SH-SY5Y (cell line): ENCODE results near the gene CCNK.

Source experiments
- GATA2 ChIP-seq: IDR thresholded peaks from 2 replicates; pipeline ENCODE4 v1.6.1; 2011; ENCODE audit warnings: mild to moderate bottlenecking, low read depth, low read length
- GATA3 ChIP-seq: IDR thresholded peaks from 2 replicates; pipeline ENCODE4 v1.6.1; 2011; ENCODE audit warnings: low read depth, mild to moderate bottlenecking, low read length, moderate library complexity

CCNK gene

GRCh38 chr14:99538733-99539132 is 57.5 kb downstream of the CCNK start:
- TF ChIP-seq GATA3 (no peak), GATA2 (no peak)

DNA sequence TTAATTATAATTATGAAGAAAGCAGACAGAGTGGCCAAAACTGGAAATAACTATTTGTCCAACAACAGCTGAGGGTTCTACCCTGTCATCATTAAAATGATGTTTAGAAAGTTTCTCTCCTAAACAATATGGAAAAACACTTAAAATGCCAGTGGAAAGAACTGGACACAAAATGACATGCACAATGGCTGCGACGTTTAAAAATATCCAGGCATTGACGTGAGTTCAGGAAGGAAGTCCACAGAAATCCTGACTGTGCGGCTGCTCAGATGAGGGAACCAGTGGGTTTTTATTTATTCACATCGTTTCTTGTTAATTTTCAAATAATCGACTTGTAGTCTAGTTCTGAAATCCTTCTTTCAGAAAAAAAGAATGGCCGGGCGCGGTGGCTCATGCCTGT is 58.3 kb downstream of the CCNK start:
- no peak for TF ChIP-seq GATA3
- no peak for TF ChIP-seq GATA2

DNA sequence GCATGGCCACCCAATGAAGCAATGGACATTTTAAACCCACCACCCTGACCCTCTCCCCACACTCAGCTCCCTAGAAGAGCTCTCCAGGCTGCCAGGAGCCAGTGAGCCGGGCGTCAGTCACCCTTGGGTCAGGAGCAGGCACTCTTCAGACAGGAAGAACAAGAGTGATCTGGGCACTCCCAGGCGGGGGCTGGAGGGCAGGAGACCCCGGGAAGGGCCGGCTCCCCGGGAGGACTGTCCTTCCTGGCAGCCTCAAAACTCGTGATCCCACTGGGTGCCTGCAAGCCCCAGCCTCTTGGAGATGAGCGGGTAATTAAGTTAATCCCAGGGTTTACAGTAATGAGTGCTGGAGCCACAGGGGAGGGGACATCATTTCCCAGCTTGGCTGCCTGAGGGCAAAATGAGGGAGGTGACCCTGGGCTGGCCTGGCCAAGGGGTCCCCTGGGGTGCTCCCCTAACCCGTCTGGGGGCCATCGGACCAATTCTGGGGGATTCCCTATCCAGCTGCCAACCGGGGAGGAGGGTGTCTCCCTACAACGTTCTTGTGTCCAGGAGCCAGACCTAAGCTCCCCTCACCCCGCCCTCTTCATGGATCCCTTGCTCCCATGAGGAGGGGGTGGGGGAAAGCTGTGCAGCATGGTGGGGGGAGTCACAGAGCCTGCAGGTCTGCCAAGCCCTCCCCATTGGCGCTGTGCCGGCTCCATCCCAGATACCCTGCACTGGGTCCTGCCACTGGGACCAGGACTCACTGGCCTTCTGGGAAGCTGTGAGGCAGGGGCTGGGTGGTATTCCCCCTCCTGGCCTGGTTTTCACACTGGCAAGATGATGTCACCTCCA is 59.2 kb downstream of the CCNK start:
- TF ChIP-seq GATA3 (no peak), GATA2 (no peak)

GRCh38 chr14:99541211-99541610 is 60.0 kb downstream of the CCNK start:
- TF ChIP-seq GATA2 (no peak), GATA3 (no peak)

DNA sequence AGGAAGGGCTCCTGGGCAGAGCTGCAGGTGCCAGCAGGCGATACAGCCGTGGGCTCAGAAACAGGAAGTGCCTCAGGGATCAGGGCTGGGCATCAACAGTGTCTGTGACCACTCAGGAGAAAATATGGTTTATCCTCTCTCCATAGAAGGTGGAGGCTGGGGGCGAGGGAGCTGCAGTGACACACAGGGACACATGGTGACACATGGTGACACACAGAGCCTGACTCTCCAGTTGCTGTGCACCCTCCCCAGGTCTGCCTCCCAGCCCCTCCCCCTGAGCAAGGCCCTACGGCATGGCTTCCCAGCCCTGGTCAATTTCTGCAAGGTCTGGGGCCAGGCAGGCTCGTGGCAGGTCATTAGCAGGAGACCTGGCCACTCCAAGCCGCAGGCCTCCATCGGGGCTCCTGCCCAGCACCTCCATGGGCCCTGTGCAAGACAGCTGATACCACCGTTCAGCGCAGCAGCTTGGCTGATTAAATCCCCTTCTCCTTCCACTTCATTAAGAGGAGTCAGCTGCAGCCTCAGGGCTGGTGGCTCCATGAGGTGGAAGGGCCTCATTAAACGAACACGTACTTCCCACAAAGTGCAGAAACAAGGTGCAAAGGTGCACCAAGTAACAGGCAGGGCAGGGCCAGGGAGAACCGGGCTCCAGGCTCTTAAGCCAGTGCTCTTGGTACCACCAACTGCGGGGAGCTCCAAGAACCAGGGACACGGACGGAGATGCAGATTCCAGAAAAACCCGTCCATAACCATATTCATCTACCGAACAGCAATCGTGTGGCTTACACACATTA is 60.7 kb downstream of the CCNK start:
- no peak for TF ChIP-seq GATA2
- TF ChIP-seq GATA3: no peak

DNA sequence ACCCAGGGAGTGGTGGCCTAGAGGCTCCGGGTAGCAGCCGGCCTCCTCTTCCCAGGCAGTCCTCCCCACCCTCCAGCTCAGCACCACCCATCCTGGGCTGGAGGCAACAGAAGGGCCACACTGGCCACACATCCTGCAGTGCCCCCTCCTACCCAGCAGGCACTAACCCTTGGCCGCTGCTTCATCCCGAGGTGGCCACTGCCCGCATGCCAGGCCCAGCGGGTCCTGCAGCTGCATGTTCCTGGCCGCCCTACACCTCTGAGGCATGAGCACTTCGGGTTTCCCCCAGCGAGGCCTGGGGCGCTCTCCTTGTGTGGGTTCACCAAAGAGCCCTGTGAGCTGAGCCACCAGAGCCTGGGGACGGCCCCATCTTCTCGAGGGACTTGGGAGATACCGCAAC is 61.4 kb downstream of the CCNK start:
- TF ChIP-seq GATA3 (no peak), GATA2 (no peak)

DNA sequence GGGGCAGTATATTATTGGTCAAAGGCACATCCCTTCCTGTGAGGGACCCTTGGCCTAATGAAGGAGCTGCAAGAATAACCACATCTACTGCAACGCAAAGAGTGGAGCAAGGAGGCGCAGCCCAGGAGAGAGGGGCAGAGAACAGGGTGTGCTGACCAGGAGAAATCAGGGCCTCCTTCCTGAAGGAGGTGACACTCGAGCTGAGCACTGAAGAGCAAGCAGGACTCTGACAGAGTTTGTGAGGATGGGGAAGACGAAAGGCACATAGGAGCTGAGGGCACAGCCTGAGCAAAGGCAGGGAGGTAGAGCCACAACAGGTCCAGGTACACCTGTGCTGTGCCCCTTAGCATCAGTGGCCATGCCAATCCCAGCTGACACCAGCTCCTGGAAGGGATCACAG is 62.2 kb downstream of the CCNK start:
- no peak for TF ChIP-seq GATA3
- no peak for TF ChIP-seq GATA2

DNA sequence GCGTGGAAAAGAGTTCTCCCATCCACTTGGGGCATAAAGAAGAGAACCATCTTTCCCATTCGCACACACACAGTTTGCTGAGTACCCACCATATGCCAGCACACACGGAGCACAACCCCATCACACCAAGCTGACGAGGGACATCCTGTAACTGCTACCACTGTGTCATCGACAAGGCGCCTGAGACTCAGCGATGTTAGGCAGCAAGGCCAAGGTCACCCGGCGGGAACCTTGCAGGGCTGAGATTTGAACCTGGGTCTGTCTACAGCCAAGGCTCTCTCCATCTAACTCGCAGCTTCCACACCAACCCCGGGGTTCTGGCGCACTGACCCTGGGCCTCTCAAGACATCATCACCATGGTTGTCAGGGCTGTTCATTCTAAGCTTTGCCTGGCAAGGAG is 62.8 kb downstream of the CCNK start:
- TF ChIP-seq GATA2 (no peak), GATA3 (no peak)

DNA sequence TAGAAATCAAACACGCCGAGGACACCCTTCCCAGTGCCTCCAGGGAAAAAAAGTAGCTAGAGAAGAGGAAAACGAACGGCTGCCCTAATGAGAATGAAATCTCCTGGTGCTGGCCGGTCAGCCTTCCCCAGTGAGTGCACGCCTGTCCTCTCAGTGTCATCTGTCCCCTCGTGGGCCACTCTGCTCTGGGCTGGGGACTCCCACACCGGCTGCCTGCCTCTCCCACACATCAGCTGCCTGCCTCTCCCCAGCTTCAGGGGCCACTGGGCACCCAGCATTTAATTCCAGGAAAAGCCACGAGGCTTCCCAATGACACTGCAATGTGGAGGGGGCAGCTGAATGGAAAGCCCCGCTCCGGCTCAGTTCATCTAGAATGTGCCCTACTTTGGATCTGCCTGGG is 63.8 kb downstream of the CCNK start:
- no peak for TF ChIP-seq GATA2
- TF ChIP-seq GATA3: no peak

DNA sequence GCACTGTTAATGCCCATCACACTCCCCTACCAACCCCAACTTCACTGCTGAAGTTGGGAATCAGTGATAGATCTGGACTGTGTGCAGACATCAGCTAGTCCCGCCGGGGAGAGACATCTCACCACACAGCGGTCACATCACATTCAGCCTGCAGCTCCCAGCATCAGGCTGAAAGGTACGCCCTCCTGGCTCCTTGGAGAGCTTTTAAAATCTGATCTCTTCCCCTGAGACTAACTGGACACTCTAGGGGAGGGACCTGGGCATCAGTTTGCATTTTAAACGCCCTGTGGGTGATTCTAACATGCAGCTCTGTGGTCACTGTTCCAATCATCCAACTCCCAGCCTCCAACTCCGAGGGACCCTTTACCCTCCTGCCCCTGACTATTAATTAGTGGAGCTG is 64.4 kb downstream of the CCNK start:
- no peak for TF ChIP-seq GATA2
- no peak for TF ChIP-seq GATA3

GRCh38 chr14:99546234-99546879 is 65.1 kb downstream of the CCNK start:
- TF ChIP-seq GATA2 (0 out of 2 replicates have a peak, but pooled peaks have one; percentile 14), GATA3 (no peak)

DNA sequence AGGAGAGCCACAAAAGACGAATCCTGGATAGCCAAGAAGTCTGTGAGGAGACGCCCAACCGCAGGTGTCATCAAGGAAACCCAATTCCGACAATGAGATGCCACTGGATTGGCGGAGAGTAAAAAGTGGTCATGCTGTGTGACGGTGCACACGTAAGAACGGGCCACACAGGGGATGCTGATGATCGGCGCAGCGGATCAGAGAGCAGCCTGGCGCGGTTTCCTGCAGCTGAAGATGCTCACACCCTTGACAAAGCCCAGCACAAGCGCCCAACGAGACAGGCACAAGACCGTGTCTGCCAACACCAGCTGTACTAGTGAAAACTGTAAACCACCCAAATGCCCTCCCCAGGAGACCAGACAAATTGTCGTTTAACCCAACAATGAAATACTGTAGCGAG is 67.0 kb downstream of the CCNK start:
- no peak for TF ChIP-seq GATA2
- no peak for TF ChIP-seq GATA3

DNA sequence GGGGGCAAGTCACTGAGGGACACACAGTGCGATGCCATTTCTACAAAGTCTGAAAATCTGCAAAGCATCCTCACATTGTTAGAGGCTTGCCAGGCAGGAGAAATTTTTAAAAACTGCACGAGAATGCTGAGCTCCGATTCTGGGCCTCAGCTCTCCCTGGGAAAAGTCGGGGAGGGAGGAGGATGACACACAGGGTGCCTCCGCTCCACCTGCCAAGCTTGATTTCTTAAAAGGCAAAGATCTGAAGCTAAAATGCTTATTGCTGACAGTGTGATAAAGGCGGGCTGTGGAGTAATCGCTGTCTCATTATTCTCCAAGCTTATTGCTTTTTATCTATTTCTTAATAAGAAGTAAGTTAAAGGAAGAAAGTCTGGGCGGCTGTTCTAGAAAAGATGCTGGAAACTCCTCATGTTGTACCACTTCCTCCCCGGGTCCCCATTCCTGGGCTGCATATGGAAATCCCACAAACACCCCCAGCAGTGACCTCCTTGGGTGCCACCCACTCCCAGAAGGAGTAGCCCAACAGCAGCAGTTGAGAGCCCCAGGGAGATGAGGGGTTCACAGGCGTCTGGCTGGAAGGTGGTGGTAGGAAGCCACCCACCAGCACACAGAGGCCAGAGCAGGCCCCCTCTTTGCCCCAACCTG is 67.8 kb downstream of the CCNK start:
- TF ChIP-seq GATA2 (no peak), GATA3 (no peak)

DNA sequence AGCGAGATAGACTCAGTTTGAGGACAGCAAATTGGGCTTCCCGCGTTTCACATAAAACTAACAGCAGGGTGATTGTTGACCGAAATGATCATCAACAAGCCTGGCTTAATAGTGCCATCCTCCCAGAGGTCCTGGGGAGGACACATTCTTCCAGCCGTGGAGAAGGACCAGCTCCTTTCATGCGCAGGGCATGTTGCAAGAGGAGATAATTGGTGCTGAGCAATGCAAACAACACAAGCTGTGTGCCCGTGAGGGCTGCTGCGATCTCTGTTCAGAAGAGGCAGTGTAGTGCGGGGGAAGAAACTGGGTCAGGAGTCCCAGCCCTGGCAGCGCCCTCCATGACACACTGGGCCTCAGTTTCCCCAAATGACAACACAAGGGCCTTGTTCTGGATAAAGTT is 68.5 kb downstream of the CCNK start:
- TF ChIP-seq GATA2: no peak
- TF ChIP-seq GATA3: no peak
